NCI-H2171 (cell line): ENCODE results near the gene TENM4.

Source experiments
- DNase-seq: peaks from one replicate; lab custom pipeline; 2025; lab: John Stamatoyannopoulos, UW

TENM4 gene

DNA sequence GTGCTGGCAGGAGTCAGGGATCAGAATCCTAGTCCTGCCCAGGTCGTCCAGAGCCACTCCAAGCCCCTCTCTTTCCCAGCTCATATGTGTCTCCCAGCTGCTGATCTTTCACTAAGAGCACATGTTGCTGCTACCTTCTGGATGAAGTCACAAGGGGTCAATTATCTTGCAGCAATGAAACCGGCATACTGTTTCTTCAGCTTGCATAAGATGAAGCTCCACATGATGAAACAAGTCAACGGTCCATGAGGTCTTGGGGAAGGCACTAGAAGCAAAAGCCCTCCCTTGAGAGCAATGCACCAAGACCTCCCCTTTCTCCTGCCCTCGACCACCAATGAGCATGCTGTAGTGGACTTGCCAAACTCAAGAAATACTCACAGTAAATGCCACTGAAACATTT is 148.9 kb downstream of the TENM4 start:
- no peak for DNase-seq

DNA sequence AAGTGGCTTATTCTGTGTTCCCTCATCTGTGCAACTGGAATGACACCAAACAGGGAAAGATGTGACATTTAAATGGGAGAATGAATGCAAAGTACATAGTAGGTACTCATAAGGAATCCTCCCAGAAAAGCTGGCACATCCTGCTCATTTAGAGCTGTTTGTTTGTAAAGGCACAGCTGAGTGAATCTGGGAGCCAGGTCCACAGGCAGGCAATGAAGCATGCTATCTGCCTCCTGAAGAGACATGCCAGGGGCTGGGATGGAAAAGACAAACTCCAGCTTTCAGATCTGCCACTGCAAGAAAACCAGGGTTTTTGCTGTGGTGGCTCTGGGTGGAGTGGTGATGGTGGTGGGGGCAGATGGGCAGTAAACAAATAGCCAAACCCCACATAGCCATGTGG is 150.1 kb downstream of the TENM4 start:
- DNase-seq = no peak

DNA sequence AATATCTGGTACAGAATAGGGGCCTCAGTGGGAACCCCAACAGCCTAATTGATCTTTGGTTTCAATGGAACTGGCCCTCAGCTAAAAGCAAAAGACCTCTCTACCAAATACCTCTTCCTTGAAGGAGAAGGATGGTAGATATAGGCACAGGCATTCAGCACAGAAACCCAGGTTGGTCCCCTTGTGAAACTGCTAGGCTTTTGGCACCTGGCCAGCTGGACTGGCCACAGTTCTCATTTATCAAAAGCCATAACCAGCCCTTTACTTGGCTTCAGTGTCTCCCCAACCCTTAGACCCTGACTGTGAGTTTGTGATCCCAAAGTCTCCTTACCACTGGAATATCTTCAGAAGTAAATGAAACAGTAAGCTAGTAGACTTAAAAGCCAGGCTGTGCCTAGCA is 152.9 kb downstream of the TENM4 start:
- DNase-seq = no peak

DNA sequence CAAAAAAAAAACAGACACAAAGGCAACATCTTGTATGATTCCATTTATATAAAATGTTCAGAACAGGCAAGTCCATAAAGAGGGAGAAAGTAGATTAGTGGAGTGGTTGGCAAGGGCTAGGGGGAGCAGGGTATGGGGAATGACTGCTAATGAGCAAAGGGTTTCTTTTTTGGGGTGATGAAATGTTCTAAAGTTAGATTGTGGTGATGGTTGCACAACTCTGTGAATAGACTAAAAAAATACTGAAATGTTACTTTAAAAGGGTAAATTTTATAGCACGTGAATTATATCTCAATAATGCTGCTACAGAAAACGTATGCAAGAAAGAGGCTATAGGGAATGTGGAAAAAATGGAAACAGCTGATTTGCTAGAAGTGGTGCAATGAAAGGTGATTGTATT is 155.1 kb downstream of the TENM4 start:
- no peak for DNase-seq

DNA sequence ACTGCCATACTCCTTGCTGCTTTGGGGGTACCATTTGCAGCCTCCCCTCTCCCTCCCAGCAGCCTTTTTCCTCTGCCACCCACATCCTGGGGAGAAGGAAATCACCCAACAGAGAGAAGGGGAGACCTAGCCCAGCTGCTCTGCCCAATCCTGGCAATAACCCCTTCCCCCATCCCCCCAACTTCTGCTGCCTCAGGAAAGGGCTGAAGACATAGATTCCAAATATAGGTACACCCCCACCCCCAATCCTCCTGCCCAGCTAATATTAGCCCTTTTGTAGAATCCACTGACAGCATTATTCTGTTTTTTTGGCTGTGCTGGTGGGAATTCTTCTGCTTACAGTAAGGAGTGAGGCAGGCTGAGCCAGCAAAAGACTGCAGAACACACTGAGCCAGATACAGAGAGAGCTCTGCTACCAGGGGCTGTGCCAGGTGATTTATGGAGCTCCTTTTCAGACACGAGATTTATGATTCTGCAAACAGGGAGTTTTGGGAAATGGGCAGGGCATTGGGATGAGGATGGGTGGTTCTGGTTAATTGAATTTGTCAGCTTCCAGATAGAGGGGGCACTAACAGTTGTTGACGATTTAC is 164.0 kb downstream of the TENM4 start:
- DNase-seq = no peak

DNA sequence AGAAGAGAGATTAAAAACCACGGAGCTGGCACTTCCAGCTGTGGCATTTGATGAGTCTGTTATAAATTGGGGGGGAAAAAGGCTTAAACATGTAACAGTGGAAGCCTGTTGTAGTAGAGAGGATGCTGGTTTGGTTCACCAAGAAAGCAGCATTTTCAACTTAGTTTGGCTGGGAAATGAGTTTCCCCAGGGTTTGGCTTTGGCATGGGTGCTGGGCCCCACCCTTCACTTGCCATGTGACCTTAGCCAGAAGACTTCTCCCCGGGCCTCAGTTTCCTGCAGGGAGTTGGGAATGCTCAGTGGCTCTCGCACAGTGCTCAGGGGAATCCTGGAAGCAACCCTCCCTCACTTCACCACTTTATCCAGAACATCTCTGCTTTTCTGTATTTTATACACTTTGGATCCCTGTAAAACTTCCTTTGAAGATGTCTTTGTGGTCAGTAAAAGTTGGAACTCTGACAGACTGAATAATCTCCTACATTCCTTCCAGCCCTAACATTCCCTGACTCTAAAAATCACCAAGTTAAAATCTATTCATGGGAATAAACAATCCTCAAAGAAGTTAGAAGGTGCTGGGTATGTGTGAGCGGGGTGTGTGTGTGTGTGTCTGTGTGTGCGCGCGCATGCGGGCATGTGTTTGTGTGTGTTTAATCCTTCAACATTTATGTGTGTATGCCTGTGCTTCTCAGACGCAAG is 166.0 kb downstream of the TENM4 start:
- no peak for DNase-seq

DNA sequence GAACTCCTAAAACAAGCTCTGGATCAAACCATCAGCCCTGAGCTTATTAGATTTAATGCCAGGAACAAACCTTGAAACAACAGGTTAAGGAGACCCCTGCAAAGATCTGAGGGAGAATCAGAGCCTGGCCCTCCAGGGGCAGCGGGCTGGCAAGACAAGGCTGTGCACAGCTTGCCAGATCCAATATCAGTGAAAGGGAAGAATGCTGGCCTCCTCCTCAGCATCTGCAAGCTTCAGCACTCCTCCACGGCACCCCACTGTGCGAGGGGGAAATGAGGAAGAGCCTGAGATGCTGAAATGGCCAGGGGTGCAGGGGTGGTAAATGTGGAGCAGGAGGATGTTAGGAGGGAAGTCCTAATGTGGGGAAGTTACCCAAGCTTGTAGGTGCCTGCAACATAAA is 167.0 kb downstream of the TENM4 start:
- DNase-seq = no peak

DNA sequence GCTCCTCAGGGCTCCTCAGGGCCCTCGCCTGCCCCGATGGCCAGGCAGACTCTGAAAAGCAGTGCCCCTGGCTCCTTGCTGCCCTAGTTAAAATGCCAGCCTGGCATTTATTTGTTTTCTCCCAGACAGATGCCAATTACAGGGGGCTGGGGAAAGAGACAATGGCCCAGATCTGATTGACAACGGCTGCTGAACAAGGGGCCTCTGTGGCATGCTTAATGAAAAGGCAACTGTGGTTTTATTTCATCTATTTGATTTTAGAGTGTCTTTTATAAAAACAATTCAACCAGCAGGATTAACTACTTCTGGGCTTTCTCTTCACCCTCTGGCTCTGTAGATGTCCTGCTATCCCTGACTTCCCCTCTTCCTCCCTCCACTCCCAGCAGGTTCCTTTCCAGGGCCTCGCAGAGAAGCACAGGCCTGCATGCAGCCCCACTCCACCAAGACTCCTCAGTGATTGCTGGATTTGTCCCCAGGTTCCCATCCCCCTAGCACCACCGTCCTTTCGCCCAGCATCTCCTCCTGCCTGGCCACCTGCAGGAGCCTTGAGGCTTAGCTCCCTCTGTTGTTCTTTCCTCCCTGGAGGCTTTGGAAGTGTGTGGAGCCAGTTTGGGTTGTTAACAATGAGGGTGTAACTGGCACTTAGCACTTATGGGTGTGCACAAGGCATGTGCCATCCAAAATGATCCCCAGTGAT is 171.1 kb downstream of the TENM4 start:
- no peak for DNase-seq

DNA sequence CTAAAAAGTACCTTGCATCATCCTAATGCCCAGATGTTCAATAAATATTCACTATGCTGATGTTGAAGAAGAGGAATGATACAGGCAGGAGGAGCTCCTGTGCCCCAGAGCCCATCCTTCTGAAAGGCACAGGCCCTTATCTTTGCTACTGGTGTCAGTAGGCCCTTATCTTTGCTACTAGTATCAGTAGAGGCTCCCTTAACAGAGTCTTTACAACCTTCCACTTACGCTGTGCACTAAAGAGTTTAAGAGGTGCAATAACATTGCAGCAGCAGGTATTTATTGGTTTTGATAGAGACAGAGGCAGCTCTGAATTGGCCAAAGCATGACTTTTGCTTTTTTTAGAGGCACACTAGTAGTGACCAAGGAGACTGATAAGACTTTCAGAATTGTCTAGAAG is 174.4 kb downstream of the TENM4 start:
- DNase-seq = no peak

DNA sequence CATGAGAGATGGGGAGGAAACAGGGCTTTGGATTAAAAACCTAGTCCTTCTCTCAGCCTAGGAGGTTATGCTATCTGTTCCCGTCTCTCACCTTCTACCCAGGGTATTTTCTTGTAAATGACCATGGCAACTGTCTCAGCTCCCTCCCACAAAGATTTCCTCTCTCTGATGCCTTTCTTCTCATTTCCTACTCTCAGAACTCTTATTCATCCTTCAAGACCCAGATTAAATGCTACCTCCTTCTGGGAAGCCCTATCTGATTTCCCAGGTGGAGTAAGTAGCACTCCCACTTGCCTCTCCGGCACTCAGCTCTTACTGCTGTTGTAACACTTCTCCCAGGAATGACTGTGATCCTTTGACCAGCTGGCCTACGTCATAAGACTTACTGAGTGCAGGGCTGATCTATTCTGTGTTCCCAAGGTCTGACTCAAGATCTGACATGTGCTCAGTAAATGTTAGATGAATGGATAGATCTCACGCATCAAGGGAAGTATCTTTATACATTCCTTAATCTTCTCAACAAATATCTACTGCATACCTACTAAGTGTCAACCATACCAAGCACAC is 175.0 kb downstream of the TENM4 start:
- no peak for DNase-seq

DNA sequence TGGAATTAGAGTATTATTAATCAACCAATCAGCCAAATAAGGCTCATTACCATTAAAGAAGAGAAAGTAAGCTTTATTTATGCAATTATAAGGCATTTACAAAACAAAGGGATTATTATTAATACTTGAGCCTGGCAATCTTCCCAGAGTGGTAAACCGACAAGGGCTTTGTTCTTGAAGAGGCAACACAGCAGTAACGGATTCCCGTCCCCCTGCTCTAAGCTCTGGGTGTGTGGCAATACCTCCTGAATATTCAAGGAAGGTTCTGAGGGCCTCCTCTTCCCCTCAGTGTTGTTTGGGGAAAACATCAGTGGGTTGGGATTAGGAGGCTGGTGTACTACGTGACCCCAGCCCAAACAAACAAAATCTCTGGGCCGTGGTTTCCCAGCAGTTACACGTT is 176.5 kb downstream of the TENM4 start:
- no peak for DNase-seq

DNA sequence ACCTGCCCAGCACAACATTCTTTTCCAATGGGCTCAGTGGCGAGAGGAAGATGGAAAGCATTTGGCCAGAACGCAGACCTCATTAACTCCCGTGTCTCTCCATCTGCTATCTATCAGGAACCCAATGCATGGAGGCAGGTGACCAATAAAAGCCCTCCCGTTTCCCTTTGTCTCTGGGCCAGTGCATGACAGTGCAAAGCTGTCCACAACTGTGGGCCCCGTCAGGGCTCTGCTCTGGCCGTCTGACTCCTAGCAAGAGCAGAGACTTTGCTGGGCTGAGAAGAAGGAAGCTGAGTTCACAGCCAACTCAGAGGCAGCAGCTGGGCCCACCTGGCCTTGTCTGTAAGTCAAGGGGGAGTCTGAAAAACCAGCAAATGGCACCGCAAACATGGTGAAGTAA is 177.8 kb downstream of the TENM4 start:
- no peak for DNase-seq

DNA sequence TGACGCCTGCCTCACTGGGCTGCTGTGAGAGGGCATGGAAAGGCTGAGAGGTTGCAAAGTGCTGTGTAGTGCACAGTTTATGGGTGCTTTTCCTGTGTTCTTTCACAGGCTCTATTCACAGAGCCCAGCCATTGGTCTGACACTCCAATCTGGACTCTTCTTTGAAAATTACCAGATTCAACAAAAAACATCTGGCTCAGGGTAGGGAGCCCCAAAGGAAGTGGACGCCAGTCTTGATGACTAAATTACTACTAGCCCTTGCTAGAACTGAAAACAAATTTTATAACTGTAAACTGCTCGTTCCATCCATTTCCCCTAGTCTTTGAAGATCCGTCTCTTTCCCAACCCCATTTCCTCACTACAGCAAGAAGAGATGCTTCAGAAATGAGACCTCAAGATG is 178.6 kb downstream of the TENM4 start:
- DNase-seq = no peak

DNA sequence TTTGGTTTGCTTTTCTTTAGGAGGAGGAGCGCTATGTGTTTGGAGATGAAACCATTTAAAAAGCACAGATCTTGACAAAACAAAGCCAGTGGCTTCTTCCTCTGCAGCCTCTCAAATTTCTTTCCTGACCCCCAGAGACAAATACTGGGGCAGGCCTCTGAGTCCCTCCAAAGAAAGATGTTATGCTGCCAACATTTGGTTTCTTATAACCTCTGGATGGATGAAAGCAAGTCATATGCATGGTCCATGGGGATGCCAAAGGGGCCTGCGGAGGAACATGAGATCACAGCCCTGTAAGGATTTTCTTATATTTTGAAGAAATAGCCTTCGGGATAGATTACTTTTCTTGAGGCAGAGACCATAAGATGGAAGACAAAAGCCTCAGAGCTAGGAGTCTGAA is 179.1 kb downstream of the TENM4 start:
- DNase-seq = no peak

DNA sequence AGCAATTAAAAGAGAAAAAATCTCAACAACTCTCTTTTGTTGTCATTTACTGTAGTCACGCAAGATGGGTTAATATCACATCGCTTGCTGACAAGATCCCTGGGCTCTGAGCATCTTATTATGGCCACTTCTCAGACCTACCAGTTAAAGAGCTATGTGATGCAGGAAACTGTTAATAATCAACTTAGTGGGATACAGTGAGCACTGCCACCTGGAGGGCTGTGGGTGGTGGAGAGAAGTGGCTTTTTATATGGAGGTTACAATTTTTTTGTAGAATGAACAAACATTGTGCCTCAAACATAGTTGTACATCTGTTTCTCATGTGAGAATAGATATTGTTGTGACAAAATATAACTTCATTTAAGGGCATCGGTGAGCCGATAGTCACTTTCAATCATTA is 181.0 kb downstream of the TENM4 start:
- DNase-seq = no peak

DNA sequence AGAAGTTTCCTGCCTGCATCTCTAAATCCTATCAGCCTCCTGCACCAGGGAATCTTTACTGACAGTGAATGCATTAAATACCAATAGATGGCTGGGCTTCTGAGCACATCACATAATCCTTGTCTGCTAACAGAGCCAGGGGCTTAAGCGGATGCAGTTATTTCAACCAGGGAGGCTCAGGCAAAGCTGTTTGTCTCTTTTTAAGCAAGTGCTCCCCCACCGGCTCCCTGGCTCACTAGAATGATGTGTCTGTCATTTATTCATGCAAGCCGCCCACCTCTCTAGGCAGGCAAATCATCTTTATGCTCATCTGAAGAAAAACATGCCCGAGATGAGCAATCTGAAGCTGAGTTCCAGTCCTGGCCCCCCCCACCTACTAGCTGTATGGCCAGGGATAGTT is 182.3 kb downstream of the TENM4 start:
- DNase-seq = no peak

DNA sequence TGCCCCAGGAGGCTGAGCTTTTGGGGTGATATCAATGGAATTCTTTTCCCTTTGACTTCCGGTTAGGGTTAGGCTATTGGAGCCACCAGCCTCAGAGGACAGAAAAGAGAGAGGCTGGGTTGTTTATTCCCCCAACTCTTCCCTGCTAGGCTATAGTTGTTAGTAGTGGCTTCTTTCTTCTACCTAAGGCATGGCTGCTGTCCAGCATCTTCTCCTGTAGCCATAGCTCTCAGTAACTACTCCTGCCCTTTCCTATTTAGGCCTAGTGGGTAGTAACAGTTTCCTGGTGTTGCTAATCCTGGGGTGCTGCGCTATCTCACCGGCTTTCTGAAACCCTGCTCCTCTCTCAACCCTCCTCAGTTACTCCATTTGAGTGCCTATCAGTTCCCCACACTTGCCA is 184.9 kb downstream of the TENM4 start:
- DNase-seq = no peak

DNA sequence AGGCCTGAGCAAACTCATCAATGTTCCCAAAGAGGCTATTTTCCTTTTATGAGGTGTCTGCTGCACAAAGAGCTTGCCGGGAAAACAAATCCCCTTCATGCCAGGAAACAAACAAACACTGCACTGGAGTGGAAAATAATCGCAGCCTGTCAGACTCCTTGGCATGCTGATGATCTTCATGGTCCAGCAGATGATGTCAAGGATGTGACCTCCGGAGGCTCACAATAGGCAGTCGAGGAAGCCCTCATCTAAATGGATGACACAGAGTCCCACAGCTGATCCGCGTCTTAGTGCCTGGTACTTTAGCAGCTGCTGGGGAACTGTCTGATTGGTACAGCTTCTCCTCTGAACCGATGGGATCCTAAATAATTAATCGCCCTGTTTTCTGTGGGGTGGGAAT is 187.6 kb downstream of the TENM4 start:
- DNase-seq = no peak

DNA sequence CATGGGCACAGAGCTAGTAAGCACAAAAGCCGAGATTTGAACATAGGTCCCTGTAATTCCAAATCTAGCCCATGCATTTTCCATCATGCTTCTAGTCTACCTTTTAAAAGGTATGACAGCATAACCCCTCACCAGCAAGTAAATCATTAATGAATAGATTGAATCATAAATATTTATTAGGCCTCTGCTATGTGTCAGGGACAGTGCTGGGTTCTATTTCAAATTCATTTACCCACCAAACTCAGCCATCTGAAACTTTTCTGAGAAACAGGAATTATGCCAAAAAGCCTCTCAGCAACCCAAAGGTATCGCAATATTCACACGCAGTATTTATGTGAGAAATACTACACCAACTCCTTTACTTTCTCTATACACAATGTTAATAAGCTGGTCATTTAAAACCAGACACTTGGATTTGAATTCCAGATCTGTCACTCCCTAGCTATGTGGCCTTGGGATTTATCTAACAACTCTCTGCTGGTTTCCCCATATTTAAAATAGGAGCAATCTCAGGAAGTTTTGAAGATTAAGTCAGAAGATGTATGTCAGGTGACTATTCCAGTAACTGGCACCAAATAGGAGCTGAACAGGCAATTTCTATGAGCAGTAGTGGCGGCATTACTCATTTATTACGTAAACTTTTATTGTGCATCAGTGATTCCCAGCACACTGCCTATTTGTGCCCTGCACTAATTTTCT is 191.4 kb downstream of the TENM4 start:
- no peak for DNase-seq

DNA sequence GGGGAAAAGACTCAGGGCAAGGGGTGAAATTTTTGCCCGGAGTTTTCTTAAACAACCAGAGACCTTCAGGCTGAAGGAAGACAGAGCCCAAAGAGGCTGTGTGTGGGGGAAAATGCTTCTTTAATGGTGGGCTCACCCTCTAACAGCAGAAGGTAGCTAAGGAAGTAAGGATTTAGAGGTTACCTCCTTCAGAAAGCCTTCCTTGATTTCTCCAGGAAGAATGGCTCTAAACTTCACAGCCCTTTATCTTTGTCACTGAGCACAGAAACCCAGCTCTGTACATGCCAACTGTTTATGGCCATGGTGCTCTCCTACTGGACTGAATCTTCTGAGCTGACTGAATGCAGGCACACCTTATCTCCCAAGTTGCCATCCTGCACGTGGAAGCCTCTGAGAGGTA is 196.0 kb downstream of the TENM4 start:
- no peak for DNase-seq

DNA sequence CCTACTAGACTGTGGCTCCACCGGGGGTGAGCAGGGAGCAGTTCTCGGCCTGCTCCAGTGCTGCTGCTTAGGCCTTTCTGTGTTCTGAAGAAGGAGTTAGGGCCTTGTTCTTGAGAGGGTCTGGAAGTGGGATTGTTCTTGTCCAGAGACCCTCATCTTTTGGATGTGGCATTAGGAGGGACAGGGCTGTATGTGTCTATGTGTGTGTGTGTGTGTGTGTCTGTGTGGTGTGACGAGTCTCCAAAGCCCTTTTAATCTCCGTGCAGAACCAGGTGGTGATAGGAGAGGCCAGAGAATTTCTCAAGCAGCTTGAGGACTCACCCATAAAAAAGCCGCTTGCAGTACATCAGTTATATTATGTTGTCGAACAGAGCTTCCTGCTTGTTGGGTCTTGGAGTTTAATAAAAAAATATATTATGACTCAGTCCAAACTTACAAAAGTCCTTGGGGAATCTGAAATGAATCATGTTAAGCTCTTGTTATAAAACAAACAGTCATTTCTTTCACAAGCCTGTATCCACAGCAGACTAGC is 196.5 kb downstream of the TENM4 start:
- DNase-seq = no peak

DNA sequence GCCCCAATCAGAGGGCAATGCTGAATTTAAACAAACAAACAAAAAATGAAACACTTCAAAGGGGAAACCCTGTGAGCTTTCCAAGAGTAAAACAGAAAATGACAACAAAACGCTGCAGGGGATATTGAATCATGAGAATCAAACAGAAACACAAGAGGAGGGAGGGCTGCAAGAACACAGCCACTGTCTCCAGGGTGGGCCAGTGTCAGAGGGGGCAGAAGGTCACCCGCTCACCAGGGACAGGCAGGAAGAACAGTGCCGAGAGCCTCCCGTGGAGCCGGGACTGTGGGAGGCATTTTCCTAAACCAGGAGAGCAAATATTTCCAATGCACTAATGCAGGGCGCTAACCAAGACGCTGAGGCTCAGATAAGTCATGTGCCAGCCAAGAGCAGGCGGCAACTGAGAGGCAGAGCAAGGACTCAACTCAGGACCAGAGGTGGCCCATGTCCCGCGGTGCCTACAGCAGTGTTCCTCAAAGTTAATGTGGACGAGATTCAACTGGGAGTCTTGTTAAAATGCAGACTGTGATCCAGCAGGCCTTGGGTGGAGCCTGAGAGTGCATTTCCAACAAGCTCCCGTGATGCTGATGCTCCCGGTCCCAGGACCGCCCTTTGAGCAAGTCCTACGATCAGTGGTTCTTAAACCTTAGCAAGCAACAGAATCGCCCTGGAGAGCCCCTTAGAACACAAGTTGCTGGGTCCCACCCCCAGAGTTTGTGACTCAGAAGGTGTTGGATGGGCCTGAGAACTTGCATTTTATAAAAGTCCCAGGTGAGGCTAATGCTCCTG is 197.2 kb downstream of the TENM4 start:
- no peak for DNase-seq
